Measurements from ENCODE around the gene CTNS.
A peak's percentile ranks its signal among the peaks of the same experiment; 100 is the strongest.

CTNS gene

GRCh38 chr17:3635474-3636153, 946 bp upstream of the CTNS start (continued):
- peak; percentile 30; the same call in 1 of the 2 replicates for TF ChIP-seq KLF17 (tag by site-specific recombination; IDR thresholded peaks at IDR 0.05)
- TF ChIP-seq YY1 (tag by site-specific recombination; IDR thresholded peaks at IDR 0.05) = peak; percentile 40; the same call in 1 of the 2 replicates
- TF ChIP-seq ZNF501 (tag by site-specific recombination; IDR thresholded peaks at IDR 0.05) = peak; percentile 57; the same call in 1 of the 2 replicates
- TF ChIP-seq ZNF585B (tag by site-specific recombination; IDR thresholded peaks at IDR 0.05) = no peak
- TF ChIP-seq ZBTB48 (tag by site-specific recombination; IDR thresholded peaks at IDR 0.05) = peak; percentile 95
- TF ChIP-seq ZNF398 (tag by site-specific recombination; IDR thresholded peaks at IDR 0.05) = 0 out of 2 replicates have a peak, but pooled peaks have one; percentile 11
- TF ChIP-seq GLIS1 (tag by site-specific recombination; IDR thresholded peaks at IDR 0.05) = peak; percentile 98
- peak; percentile 78 for TF ChIP-seq ZIC2 (tag by site-specific recombination; IDR thresholded peaks at IDR 0.05)
- no peak; the same call in 1 of the 2 replicates for TF ChIP-seq ZBTB17 (tag by site-specific recombination; IDR thresholded peaks at IDR 0.05)
- TF ChIP-seq BCL11A (tag by site-specific recombination; IDR thresholded peaks at IDR 0.05; ENCODE audit: low read depth) = 0 out of 2 replicates have a peak, but pooled peaks have one; percentile 16
- TF ChIP-seq ZFP41 (tag by site-specific recombination; IDR thresholded peaks at IDR 0.05; ENCODE audit: borderline replicate concordance) = no peak
- peak; percentile 50; the same call in 1 of the 2 replicates for TF ChIP-seq ZNF394 (tag by site-specific recombination; IDR thresholded peaks at IDR 0.05; ENCODE audit: borderline replicate concordance)
- peak; percentile 66; the same call in 1 of the 2 replicates for TF ChIP-seq BCL11B (tag by site-specific recombination; IDR thresholded peaks at IDR 0.05; ENCODE audit: low read depth)
- TF ChIP-seq ZSCAN5A (tag by site-specific recombination; IDR thresholded peaks at IDR 0.05) = 0 out of 2 replicates have a peak, but pooled peaks have one; percentile 54
- peak; percentile 12; the same call in 1 of the 2 replicates for TF ChIP-seq CTCF (tag by site-specific recombination; IDR thresholded peaks at IDR 0.05)

- Histone ChIP-seq H3K4me1 (ENCODE audit: control insufficient read depth, insufficient read depth, low read length) (peaks cover 2% of the 10 kb centered on the region), H3K4me3 (ENCODE audit: low read depth, low read length) (peak overlapping the region; percentile 96), H3K36me3 (ENCODE audit: control insufficient read depth in 2 of 2, insufficient read depth in 1 of 2, low read length in 2 of 2) (peaks cover 4 to 26% of the 10 kb centered on the region in 2 experiments; a peak in 2 of 3 replicates), H3K27ac (ENCODE audit: extremely low read depth, low read depth, low read length) (peak overlapping the region; percentile 83; the same call in 1 of the 2 replicates), H3K9me3 (ENCODE audit: control insufficient read depth, insufficient read depth, low read depth, low read length) (no peaks in the 10 kb centered on the region)
- CTCF ChIA-PET = interaction anchor here (0.7 to 1.4 kb wide), 3 partner anchors 10 to 788 kb away, joined by 3 to 5 read pairs (median 4); no protein-coding TSS in a partner anchor
- POLR2A ChIA-PET = interaction anchor here (0.8 to 3.8 kb wide), 18 partner anchors 9 to 870 kb away, joined by 3 to 75 read pairs (median 4); partner anchors contain the start of genes EMC6, HASPIN, NCBP3 and TAX1BP3
- TF ChIP-seq FEZF1 (tag by site-specific recombination; IDR thresholded peaks at IDR 0.05) (no peak), ZBTB7A (tag by site-specific recombination; IDR thresholded peaks at IDR 0.05; ENCODE audit: low read depth) (no peak), IKZF3 (tag by site-specific recombination; IDR thresholded peaks at IDR 0.05) (no peak), ZNF24 (tag by site-specific recombination; IDR thresholded peaks at IDR 0.05) (no peak), ZNF132 (tag by site-specific recombination; IDR thresholded peaks at IDR 0.05; ENCODE audit: borderline replicate concordance) (no peak), ZNF521 (tag by site-specific recombination; IDR thresholded peaks at IDR 0.05) (no peak), PATZ1 (tag by site-specific recombination; IDR thresholded peaks at IDR 0.05) (0 out of 2 replicates have a peak, but pooled peaks have one; percentile 23), BCL11B (tag by site-specific recombination; IDR thresholded peaks at IDR 0.05; ENCODE audit: low read depth) (0 out of 2 replicates have a peak, but pooled peaks have one; percentile 2), KLF16 (tag by site-specific recombination; IDR thresholded peaks at IDR 0.05) (no peak), ZNF391 (tag by site-specific recombination; IDR thresholded peaks at IDR 0.05; ENCODE audit: borderline replicate concordance, low read depth) (0 out of 2 replicates have a peak, but pooled peaks have one; percentile 8), ZXDB (tag by site-specific recombination; IDR thresholded peaks at IDR 0.05) (no peak), ZBTB20 (tag by site-specific recombination; IDR thresholded peaks at IDR 0.05) (peak; percentile 45; the same call in 1 of the 2 replicates), ZNF335 (tag by site-specific recombination; conservative IDR thresholded peaks at IDR 0.05) (peak; percentile 76), SCRT1 (tag by site-specific recombination; IDR thresholded peaks at IDR 0.05; ENCODE audit: borderline replicate concordance) (no peak)
Measured at GRCh38 chr17:3636908-3637373, 381 bp downstream of the CTNS start.

Measured in HEK293 (cell line).